Measurements from ENCODE around the gene TAF13. TPM values are rescaled to one million over a fixed set of nuclear protein-coding genes. Genes with fewer than 3 reads are reported as not detected.

TAF13 gene
- total RNA-seq, 1 experiment from 2014 or later, result 21.9 TPM

DNA sequence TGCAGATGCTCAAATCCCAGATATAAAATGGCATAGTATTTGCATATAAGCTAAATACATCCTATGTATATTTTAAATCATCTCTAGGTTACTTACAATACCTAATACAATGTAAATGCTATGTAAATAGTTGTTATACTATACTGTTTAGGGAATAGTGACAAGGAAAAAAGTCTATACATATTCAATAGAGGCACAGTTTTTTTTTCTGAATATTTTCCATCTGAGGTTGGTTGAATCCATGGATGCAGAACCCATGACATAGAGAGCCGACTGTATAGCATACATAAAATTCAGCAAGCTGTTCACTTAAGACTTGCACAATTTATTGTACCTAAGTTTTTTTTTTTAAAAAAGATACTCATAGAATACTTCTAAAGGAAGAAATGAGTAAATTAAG, 6.5 kb downstream of the TAF13 start:
- intact Hi-C loops (cut with micrococcal nuclease; ENCODE audit: unreplicated experiment), result no loop called here
- no peak for DNase-seq
- H3K27me3 Mint-ChIP-seq (ENCODE audit: insufficient read depth, unreplicated experiment), result no peaks in the 10 kb centered on the region
- no peaks in the 10 kb centered on the region for H3K9me3 Mint-ChIP-seq (ENCODE audit: unreplicated experiment)
- H3K27me3 ChIP-seq (replicated peaks; ENCODE audit: control insufficient read depth, insufficient read depth, low read length), result no peaks in the 10 kb centered on the region
- POLR2A ChIA-PET, result interaction anchor here (0.8 kb wide), 1 partner anchor 28 kb away, joined by 3 read pairs; the partner anchor contains the start of gene WDR47
- H3K4me3 Mint-ChIP-seq (ENCODE audit: unreplicated experiment), result no peak overlapping the region
- H3K27ac Mint-ChIP-seq (ENCODE audit: unreplicated experiment), result no peak overlapping the region
- TF ChIP-seq, protein P1, sequence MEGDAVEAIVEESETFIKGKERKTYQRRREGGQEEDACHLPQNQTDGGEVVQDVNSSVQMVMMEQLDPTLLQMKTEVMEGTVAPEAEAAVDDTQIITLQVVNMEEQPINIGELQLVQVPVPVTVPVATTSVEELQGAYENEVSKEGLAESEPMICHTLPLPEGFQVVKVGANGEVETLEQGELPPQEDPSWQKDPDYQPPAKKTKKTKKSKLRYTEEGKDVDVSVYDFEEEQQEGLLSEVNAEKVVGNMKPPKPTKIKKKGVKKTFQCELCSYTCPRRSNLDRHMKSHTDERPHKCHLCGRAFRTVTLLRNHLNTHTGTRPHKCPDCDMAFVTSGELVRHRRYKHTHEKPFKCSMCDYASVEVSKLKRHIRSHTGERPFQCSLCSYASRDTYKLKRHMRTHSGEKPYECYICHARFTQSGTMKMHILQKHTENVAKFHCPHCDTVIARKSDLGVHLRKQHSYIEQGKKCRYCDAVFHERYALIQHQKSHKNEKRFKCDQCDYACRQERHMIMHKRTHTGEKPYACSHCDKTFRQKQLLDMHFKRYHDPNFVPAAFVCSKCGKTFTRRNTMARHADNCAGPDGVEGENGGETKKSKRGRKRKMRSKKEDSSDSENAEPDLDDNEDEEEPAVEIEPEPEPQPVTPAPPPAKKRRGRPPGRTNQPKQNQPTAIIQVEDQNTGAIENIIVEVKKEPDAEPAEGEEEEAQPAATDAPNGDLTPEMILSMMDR (IDR thresholded peaks at IDR 0.05; ENCODE audit: insufficient read depth in 1 of 2, low read depth in 1 of 2, low read length in 1 of 2, severe bottlenecking in 1 of 2, unreplicated experiment in 1 of 2), result no peak
- H3K36me3 Mint-ChIP-seq (ENCODE audit: insufficient read depth, unreplicated experiment), result peaks cover 7% of the 10 kb centered on the region
- CTCF ChIA-PET, result no interaction called here
- BruUV-seq (replicated peaks), result no TSS peak
- H3K4me1 Mint-ChIP-seq (ENCODE audit: low read depth, unreplicated experiment), result no peaks in the 10 kb centered on the region
- no peaks in the 10 kb centered on the region for H3K36me3 ChIP-seq (ENCODE audit: control insufficient read depth, insufficient read depth, low read length)
- H3K9me3 ChIP-seq, result no peaks in the 10 kb centered on the region
- no peak overlapping the region for H3K4me3 ChIP-seq (ENCODE audit: low read depth, low read length)
- peaks cover 3% of the 10 kb centered on the region; the same call in 1 of the 2 replicates for H3K4me1 ChIP-seq

DNA sequence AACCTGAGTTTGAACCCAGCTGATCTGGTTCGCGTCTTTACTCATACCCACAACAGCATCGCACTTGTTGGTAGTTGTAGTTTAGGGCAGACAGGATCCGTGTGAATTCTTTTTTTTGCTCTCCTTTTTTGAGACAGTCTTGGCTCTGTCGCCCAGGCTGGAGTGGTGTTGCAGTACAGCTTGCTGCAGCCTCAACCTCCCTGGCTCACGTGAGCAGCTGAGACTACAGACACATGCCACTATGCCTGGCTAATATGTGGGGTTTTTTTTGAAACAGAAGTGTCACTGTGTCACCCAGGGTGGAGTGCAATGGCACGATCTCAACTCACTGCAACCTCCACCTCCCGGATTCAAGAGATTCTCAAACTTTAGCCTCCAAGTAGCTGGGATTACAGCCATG, 7.9 kb downstream of the TAF13 start:
- Histone ChIP-seq H3K27me3 (replicated peaks; ENCODE audit: control insufficient read depth, insufficient read depth, low read length) (no peaks in the 10 kb centered on the region), H3K36me3 (ENCODE audit: control insufficient read depth, insufficient read depth, low read length) (no peaks in the 10 kb centered on the region), H3K4me3 (ENCODE audit: low read depth, low read length) (no peak overlapping the region), H3K9me3 (no peaks in the 10 kb centered on the region), H3K4me1 (peaks cover 3% of the 10 kb centered on the region; the same call in 1 of the 2 replicates)
- DNase-seq, result no peak
- Mint-ChIP-seq H3K27me3 (ENCODE audit: insufficient read depth, unreplicated experiment) (no peaks in the 10 kb centered on the region), H3K36me3 (ENCODE audit: insufficient read depth, unreplicated experiment) (peaks cover 7% of the 10 kb centered on the region), H3K9me3 (ENCODE audit: unreplicated experiment) (no peaks in the 10 kb centered on the region), H3K4me1 (ENCODE audit: low read depth, unreplicated experiment) (no peaks in the 10 kb centered on the region), H3K27ac (ENCODE audit: unreplicated experiment) (no peak overlapping the region), H3K4me3 (ENCODE audit: unreplicated experiment) (no peak overlapping the region)
- intact Hi-C loops (cut with micrococcal nuclease; ENCODE audit: unreplicated experiment), result no loop called here
- no TSS peak for BruUV-seq (replicated peaks)
- TF ChIP-seq, protein P1 (IDR thresholded peaks at IDR 0.05; ENCODE audit: insufficient read depth in 1 of 2, low read depth in 1 of 2, low read length in 1 of 2, severe bottlenecking in 1 of 2, unreplicated experiment in 1 of 2), result no peak
- POLR2A ChIA-PET, result no interaction called here
- CTCF ChIA-PET, result no interaction called here

DNA sequence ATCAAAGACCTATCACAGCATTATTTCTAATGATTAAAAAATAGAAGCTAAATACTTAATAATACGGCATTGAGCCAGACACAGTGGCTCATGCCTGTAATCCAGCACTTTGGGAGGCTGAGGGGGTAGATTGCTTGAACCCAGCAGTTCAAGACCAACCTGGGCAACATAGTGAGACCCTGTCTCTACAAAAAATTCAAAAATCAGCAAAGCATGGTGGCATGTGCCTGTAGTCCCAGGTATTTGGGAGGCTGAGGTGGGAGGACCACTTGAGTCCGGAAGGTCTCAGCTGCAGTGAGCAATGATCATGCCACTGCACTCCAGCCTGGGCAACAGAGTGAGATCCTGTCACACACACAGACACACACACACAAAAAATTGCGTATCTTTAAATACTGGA, 10.7 kb downstream of the TAF13 start:
- Histone ChIP-seq H3K9me3 (no peaks in the 10 kb centered on the region), H3K4me1 (no peaks in the 10 kb centered on the region), H3K27me3 (replicated peaks; ENCODE audit: control insufficient read depth, insufficient read depth, low read length) (no peaks in the 10 kb centered on the region), H3K4me3 (ENCODE audit: low read depth, low read length) (no peak overlapping the region), H3K36me3 (ENCODE audit: control insufficient read depth, insufficient read depth, low read length) (no peaks in the 10 kb centered on the region)
- Mint-ChIP-seq H3K9me3 (ENCODE audit: unreplicated experiment) (no peaks in the 10 kb centered on the region), H3K27me3 (ENCODE audit: insufficient read depth, unreplicated experiment) (no peaks in the 10 kb centered on the region), H3K4me3 (ENCODE audit: unreplicated experiment) (no peak overlapping the region), H3K27ac (ENCODE audit: unreplicated experiment) (no peak overlapping the region), H3K36me3 (ENCODE audit: insufficient read depth, unreplicated experiment) (peaks cover 7% of the 10 kb centered on the region), H3K4me1 (ENCODE audit: low read depth, unreplicated experiment) (no peaks in the 10 kb centered on the region)
- CTCF ChIA-PET, result no interaction called here
- POLR2A ChIA-PET, result no interaction called here
- no peak for DNase-seq
- no TSS peak for BruUV-seq (replicated peaks)
- intact Hi-C loops (cut with micrococcal nuclease; ENCODE audit: unreplicated experiment), result no loop called here
- TF ChIP-seq, protein P1 (IDR thresholded peaks at IDR 0.05; ENCODE audit: insufficient read depth in 1 of 2, low read depth in 1 of 2, low read length in 1 of 2, severe bottlenecking in 1 of 2, unreplicated experiment in 1 of 2), result no peak
